Spleen (tissue), 11 donors: ENCODE measurements around the gene EXOC3. TPM values are rescaled to one million over a fixed set of nuclear protein-coding genes. Genes with fewer than 3 reads are reported as not detected.

Experiments
- DNase-seq: peaks from one replicate; pipeline ENCODE4 v3.0.0-alpha.2; 2020
- H3K27ac ChIP-seq, 8 donors: fragments of 200-600 bp; sonication (generic) in 7 of 8; 1 replicate in 4 of 8; 2 replicates in 4 of 8; pipeline versions ENCODE4 v1.5.0 to v1.8.0; 2016 to 2021; ENCODE audit warnings: inconsistent platforms in 4 of 8, mild to moderate bottlenecking in 4 of 8, moderate library complexity in 1 of 8
- H3K27me3 ChIP-seq, 7 donors: fragments of 200-600 bp; sonication (generic) in 6 of 7; replicated peaks in 1 of 7; 1 replicate in 4 of 7; 2 replicates in 3 of 7; pipeline versions ENCODE4 v1.5.0 to v1.8.0; 2016 to 2021; ENCODE audit warnings: inconsistent platforms in 3 of 7, mild to moderate bottlenecking in 1 of 7
- H3K36me3 ChIP-seq, 6 donors: fragments of 200-600 bp; sonication (generic) in 5 of 6; 1 replicate in 4 of 6; 2 replicates in 2 of 6; pipeline versions ENCODE4 v1.5.0 to v1.8.0; 2016 to 2021; ENCODE audit warnings: inconsistent platforms in 2 of 6
- H3K4me1 ChIP-seq, 6 donors: fragments of 200-600 bp; sonication (generic) in 5 of 6; 1 replicate in 3 of 6; 2 replicates in 3 of 6; pipeline versions ENCODE4 v1.5.0 to v1.8.0; 2016 to 2021; ENCODE audit warnings: inconsistent platforms in 3 of 6
- H3K4me3 ChIP-seq, 8 donors: fragments of 200-600 bp; sonication (generic) in 7 of 8; 1 replicate in 4 of 8; 2 replicates in 4 of 8; pipeline versions ENCODE4 v1.5.0 to v1.8.0; 2016 to 2021; ENCODE audit warnings: inconsistent platforms in 4 of 8, mild to moderate bottlenecking in 4 of 8, moderate library complexity in 2 of 8
- H3K9me3 ChIP-seq, 8 donors: fragments of 200-600 bp; sonication (generic) in 7 of 8; 1 replicate in 4 of 8; 2 replicates in 4 of 8; pipeline versions ENCODE4 v1.5.0 to v1.8.0; 2016 to 2021; ENCODE audit warnings: inconsistent platforms in 4 of 8
- POLR2A ChIP-seq, 3 donors: fragments of 450-650 bp; IDR thresholded peaks; one replicate each; pipeline ENCODE4 v1.5.1; 2017; ENCODE audit warnings: antibody characterized with exemption in 3 of 3, mild to moderate bottlenecking in 1 of 3
- POLR2AphosphoS5 ChIP-seq, 3 donors: sonication (generic); formaldehyde crosslinking; IDR thresholded peaks; one replicate each; pipeline ENCODE4 v1.5.1; 2017; ENCODE audit warnings: antibody characterized with exemption in 3 of 3
- WGBS, 5 donors: extraction: QIAGEN DNeasy Blood & Tissue Kit in 3 of 5; methylation state at CpG; one replicate each; pipeline versions ENCODE4 v1.1.5 to v1.1.7; 2013 to 2018; 5-methylcytosine and 5-hydroxymethylcytosine counted together
- intact Hi-C: fragments of 100-400 bp; cut with DNase I; formaldehyde crosslinking; loops from one replicate; pipeline ENCODE4 v1.15.0; 2023; ENCODE audit warnings: low total_unique reads
- polyA plus RNA-seq, 3 donors: library from polyadenylated mRNA; stranded (reverse); fragments of 200-250 nt; gene quantifications; one replicate each; pipeline ENCODE4 v1.2.1, GENCODE V29; 2013
- total RNA-seq, 7 donors: library from RNA; depleted of rRNA in 3 of 7; stranded (reverse); fragments of >200 nt in 3 of 7; fragmentation: NEBNext Ultra II Directional in 4 of 7; extraction: Animal tissue kit (Norgen Biotek cat#: 25700) in 4 of 7; gene quantifications; one replicate each; pipeline versions ENCODE4 v1.1.0 to v1.2.1, GENCODE V29; 2016 to 2021
- TF ChIP-seq, protein P1 (sequence below), 11 experiments: fragments of 200-600 bp in 7 of 11; fragments of 450-650 bp in 4 of 11; sonication (generic) in 4 of 11; IDR thresholded peaks in 8 of 11; conservative IDR thresholded peaks in 3 of 11; 1 replicate in 7 of 11; 2 replicates in 4 of 11; pipeline versions ENCODE4 v1.4.0 to v1.8.0; 2016 to 2021; ENCODE audit warnings: antibody characterized with exemption in 11 of 11, inconsistent platforms in 4 of 11, mild to moderate bottlenecking in 1 of 11
- donor health status: healthy with polysubstance abuse.
- donor health status: DM: no; HTN: no; CAD: no; lungs with moderate emphysema.
- donor health status: DM: no; HTN: no; CAD: no.
- donor health status: Bipolar disorder and iron deficiency.
- donor health status: healthy.
- donor health status: DM: no; HTN: no; CAD: no.
- donor health status: DM: yes; HTN: yes; CAD: no.

The EXOC3 gene
- total and polyA plus RNA-seq, 10 donors, result 22.7 to 87.0 (median 71.0) TPM

DNA sequence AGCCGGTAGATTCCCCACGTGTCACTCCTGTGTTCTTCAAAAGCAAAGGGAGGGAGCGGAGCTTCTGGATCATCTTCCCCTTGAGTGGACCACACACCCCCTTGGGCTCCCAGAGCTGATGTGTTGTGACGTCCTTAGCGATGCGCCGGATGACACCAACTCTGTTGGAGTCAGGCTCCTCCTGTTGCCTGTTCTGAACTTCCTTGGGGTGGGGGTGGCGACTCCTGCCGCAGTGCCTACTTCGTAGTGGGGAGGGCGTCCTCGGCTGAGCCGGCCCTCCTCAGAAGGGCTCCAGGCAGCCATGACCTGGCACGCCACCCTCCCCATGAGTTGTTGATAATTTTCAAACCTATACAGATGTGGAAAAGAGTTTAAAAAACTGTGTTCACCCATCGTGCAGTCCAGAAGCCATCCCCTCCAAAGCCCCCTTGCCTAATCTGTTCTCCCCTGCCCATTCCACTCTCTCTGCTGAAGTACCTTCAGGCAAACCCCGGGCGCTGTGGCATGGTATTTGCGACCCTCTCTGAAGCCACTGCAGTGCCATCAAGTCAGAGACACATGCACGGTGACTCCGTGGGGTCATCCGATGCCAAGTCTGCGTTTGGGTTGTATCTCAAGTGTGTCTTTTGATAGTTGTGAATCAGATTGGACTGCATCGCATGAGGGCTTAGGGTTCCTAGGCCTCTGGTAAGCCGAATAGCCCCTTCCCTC, 16.7 kb downstream of the EXOC3 start:
- peak; percentile 69 for DNase-seq
- WGBS, 5 donors, result 92 to 98% (median 97%) methylated on average over 24 of the region's 24 CpGs
- intact Hi-C loops, result no loop called here
- no peak overlapping the region for H3K27ac ChIP-seq
- peaks cover 0 to 100% (median 84%) of the 10 kb centered on the region in 6 donors for H3K36me3 ChIP-seq
- H3K27me3 ChIP-seq, result no peaks in the 10 kb centered on the region
- no peak overlapping the region for H3K4me3 ChIP-seq
- H3K9me3 ChIP-seq, result no peaks in the 10 kb centered on the region
- TF ChIP-seq POLR2A (IDR thresholded peaks at IDR 0.05), result no peak
- TF ChIP-seq POLR2AphosphoS5 (IDR thresholded peaks at IDR 0.05), result peak in 1 of 3 donors; percentile 33
- TF ChIP-seq, protein P1, sequence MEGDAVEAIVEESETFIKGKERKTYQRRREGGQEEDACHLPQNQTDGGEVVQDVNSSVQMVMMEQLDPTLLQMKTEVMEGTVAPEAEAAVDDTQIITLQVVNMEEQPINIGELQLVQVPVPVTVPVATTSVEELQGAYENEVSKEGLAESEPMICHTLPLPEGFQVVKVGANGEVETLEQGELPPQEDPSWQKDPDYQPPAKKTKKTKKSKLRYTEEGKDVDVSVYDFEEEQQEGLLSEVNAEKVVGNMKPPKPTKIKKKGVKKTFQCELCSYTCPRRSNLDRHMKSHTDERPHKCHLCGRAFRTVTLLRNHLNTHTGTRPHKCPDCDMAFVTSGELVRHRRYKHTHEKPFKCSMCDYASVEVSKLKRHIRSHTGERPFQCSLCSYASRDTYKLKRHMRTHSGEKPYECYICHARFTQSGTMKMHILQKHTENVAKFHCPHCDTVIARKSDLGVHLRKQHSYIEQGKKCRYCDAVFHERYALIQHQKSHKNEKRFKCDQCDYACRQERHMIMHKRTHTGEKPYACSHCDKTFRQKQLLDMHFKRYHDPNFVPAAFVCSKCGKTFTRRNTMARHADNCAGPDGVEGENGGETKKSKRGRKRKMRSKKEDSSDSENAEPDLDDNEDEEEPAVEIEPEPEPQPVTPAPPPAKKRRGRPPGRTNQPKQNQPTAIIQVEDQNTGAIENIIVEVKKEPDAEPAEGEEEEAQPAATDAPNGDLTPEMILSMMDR (IDR thresholded peaks at IDR 0.05 in 8 of 11, conservative IDR thresholded peaks at IDR 0.05 in 3 of 11), result no peak
- H3K4me1 ChIP-seq, result peaks cover 0 to 22% (median 7%) of the 10 kb centered on the region in 6 donors

GRCh38 chr5:460273-460625, 17.3 kb downstream of the EXOC3 start:
- H3K36me3 ChIP-seq, result peaks cover 0 to 100% (median 84%) of the 10 kb centered on the region in 6 donors
- H3K27ac ChIP-seq, result no peak overlapping the region
- no peaks in the 10 kb centered on the region for H3K27me3 ChIP-seq
- TF ChIP-seq POLR2A (IDR thresholded peaks at IDR 0.05), result no peak
- no peak for TF ChIP-seq POLR2AphosphoS5 (IDR thresholded peaks at IDR 0.05)
- TF ChIP-seq, protein P1 (IDR thresholded peaks at IDR 0.05 in 8 of 11, conservative IDR thresholded peaks at IDR 0.05 in 3 of 11), result no peak
- H3K4me1 ChIP-seq, result peaks cover 0 to 24% (median 8%) of the 10 kb centered on the region in 6 donors
- 94 to 99% (median 97%) methylated on average over 6 to 8 of the region's 8 CpGs for WGBS, 5 donors
- H3K9me3 ChIP-seq, result no peaks in the 10 kb centered on the region
- intact Hi-C loops, result no loop called here
- no peak overlapping the region for H3K4me3 ChIP-seq
- DNase-seq, result peak; percentile 70

DNA sequence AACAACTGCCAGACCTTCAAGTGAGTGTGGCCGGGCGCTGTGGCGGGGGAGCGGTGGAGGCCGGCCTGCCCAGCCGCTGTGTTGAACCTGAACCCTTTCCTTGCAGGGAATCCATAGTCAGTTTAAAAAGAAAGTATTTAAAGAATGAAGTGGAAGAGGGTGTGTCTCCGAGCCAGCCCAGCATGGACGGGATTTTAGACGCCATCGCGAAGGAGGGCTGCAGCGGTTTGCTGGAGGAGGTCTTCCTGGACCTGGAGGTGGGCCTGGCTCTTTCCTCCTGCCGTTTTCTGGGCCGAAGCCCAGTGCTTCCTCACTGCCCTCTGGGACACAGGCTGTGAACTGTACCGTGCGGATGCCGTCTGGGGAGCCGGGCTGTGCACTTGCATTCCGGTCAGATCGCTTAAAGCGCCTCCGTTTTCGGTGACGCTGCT, 19.1 kb downstream of the EXOC3 start:
- TF ChIP-seq POLR2AphosphoS5 (IDR thresholded peaks at IDR 0.05), result peak in 1 of 3 donors; percentile 33
- TF ChIP-seq, protein P1 (IDR thresholded peaks at IDR 0.05 in 8 of 11, conservative IDR thresholded peaks at IDR 0.05 in 3 of 11), result no peak
- no peak for TF ChIP-seq POLR2A (IDR thresholded peaks at IDR 0.05)

DNA sequence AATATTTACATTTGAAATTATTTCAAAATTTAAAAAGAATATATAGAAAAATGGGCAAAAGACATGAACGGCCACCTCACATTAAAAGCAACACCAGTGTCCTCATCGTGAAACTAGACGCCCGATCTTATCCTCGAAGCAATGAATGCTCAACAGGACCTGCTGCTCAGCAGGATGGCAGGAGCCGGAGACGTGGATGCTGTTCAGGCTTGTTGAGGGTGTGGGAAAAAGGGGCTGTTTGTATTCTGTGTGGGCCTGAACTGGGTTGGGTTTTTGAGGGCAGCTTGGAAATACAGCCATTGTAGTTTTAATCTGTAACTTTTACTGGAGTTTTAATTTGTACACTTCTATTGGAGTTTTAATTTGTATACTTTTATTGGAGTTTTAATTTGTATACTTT, 20.3 kb downstream of the EXOC3 start:
- peaks cover 0 to 28% (median 8%) of the 10 kb centered on the region in 6 donors for H3K4me1 ChIP-seq
- TF ChIP-seq POLR2A (IDR thresholded peaks at IDR 0.05) (no peak), POLR2AphosphoS5 (IDR thresholded peaks at IDR 0.05) (no peak)
- 78 to 89% (median 82%) methylated on average over 7 of the region's 7 CpGs for WGBS, 5 donors
- no peaks in the 10 kb centered on the region for H3K9me3 ChIP-seq
- H3K27me3 ChIP-seq, result no peaks in the 10 kb centered on the region
- peak overlapping the region in 4 of 8 donors; percentile 38 to 64 (median 46) for H3K27ac ChIP-seq
- peak; percentile 64 for DNase-seq
- H3K4me3 ChIP-seq, result no peak overlapping the region
- intact Hi-C loops, result no loop called here
- H3K36me3 ChIP-seq, result peaks cover 0 to 91% (median 76%) of the 10 kb centered on the region in 6 donors

More for the DNA sequence above, 19.1 kb downstream of the EXOC3 start:
- peaks cover 0 to 100% (median 86%) of the 10 kb centered on the region in 6 donors for H3K36me3 ChIP-seq
- H3K27me3 ChIP-seq, result no peaks in the 10 kb centered on the region
- 95 to 99% (median 96%) methylated on average over 24 of the region's 24 CpGs for WGBS, 5 donors
- no peaks in the 10 kb centered on the region for H3K9me3 ChIP-seq
- H3K4me3 ChIP-seq, result no peak overlapping the region
- peaks cover 0 to 28% (median 8%) of the 10 kb centered on the region in 6 donors for H3K4me1 ChIP-seq
- DNase-seq, result peak; percentile 59
- H3K27ac ChIP-seq, result no peak overlapping the region
- intact Hi-C loops, result no loop called here
